GM21447 (cell line): ENCODE data around the gene GAREM2.

Experiments
- ATAC-seq: cut with Tn5 transposase; IDR thresholded peaks from one replicate; pipeline ENCODE4 v1.9.1; 2021; ENCODE audit not compliant: unreplicated experiment

GAREM2 gene

DNA sequence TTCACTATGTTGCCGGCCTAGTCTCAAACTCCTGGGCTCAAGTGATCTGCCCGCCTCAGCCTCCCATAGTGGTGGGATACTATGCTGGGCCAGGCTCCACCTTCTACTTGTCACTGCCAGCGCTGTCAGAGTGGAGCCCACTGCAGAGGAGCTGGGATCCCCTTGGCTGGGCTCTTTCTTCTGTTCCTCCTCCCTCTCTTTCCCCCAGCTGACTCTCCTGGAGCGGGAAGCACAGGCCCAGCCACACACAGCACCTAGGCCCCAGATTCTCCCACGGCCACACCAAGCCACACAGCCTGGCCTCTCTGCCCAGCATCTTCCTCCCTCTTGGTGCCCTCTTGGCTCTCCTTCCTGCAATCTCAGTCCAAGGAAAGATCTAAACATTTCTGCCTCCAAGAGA is 3.7 kb upstream of the GAREM2 start:
- no peak for ATAC-seq

DNA sequence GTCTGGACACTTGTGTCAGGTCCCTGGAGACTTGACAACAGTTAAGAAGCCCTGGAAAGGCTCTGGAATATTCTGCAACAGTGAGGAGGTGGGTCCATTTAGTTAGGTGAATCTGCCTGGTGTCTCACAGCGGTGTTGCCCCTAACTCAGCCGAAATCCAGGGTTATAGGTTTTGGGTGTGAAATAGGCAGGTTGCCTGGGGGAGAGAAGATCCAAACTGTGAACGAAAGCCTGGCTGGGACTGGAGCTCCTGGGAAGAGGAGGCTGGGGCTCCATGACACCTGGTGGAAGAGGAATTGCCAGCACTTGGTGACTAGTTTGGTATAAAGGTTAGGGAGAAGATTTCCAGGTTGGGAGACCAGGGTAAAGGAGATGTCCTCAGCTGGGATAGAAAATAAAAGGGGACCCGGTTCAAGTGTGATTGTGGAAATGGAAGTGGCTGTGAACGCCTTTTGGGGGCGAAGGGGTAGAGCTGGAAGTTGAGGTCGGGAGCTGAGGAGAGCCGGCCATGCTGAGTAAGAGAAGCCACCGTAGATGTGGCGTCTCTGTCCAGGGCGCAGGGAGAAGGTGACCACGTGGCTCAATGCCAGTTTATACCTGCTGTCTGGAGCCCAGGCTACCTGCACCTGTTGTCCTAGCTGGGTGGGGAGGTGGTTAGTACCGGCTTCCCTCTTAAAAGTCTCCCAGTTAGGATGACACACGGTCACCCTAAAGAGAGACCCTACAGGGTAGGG is 3.0 kb upstream of the GAREM2 start:
- ATAC-seq, result no peak

DNA sequence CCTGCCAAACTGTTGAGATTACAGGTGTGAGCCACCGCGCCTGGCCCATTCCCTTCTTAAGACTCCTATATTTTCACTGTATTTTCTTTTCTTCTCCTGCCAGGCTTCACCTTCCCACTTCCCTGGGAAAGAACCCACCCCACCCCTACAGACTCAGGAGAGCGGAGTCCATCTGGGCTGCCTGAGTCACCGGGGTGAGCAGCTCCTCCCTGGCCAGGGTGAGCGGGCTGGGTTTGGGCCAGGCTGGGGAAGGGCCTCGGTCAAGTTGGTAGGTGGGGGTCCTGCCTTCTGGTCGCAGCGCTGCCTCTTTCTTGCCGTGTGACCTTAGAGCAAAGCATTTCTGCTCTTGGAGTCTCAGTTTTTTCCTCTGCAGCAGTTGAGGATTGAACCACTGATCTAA is 2.1 kb upstream of the GAREM2 start:
- ATAC-seq, result no peak

DNA sequence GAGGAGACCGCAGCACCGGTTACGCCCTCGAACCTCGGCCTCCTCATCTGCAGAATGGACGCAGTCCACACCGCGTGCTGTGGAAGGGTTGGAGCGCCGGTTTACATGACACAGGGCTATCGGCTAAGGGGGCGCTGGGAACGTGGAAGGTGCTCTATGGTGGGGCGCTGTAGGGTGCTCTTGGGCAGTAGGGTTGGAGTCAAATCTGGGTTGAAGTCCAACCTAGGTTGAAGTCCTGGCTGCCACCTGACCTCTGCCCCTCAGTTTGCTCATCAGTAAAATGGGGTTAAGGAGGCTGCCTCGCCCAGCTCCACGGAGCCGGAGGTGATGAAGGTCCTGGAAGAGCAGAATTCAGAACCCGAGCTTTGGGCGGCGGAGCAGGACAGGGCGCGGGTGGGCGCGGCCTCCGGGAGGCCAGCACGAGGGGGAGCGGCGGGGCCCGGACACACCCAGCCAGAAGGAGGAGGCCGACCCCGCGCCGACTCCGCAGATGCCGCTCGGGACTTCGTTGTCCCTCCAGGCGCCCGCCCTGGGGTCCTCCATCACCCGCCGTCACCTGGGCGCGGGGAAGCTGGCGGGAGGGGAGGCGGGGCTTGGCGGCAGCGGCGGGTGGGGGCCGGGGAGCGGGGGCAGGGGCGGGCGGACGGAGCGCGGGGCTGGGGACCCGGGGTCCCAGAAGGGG is 558 bp upstream of the GAREM2 start:
- ATAC-seq, result no peak

DNA sequence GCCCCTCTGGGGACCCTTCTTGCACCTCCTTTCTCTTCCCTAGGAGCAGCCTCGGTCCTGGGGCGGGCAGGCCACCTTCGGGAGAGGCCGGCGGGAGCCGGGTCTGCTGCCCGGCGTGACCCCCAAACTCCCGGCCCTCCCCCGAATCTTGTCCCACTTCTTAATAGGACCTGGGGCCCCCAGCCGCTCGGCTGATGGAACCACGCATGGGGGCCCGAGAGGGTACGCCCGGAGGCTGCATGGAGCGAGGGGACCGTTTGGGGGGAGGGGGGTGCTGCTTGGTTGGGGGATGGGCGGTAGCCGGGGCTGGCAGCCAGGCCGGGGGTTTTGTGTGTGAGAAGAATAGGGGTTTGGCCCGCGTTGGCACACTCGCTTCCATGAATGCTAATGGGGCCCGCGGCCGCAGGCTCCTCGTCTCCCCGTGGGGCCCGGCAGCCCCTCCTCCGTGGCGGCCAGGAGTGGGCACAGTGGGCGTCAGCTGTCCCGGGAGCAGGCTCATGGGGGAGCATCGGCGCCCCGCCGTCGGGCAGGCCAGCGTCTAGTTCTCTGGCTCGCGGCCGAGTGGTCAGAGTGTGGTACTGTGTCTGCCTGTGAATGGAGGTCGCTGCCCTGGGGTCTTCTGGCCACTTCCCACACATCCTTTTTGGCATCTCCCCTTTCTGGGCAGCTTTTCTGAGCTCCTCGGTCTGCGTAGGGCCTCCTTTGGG is 1.0 kb downstream of the GAREM2 start:
- ATAC-seq, result no peak

DNA sequence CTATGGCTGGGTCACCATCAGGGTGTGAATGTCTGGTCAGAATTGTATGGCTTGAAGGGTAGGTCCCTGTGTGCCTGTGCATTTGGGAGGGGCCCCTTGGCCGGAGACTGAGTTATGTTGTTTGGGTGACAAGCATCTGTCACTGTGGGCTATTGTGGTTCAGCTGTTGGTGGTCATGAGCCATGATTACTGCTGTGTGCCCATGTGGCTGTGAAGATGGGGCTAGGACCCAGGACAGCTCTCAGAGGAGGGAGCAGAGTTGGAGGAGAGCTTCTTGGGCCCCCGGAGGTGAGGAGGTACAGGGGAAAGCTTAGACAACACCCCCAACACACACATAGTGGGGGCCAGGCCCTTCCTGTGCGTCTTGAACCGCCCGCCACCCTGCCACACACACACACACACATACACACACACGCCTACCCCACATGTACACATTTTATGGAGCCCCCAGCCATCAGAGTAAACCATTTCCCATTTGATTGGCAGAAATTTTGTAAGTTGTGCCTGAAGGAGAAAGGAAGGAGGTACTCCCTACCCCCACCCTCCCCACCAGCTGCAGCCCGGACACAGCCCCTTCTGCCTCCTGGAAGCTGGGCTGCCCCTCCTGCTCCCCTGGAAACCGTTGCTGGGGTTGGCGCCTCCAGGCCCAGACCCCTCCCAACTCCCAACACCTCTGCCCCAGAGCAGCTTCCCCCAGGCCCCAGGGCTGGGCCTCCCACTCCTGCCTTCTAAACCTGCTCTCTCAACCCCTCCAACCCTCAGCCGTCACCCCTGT is 2.0 kb downstream of the GAREM2 start:
- ATAC-seq, result no peak

DNA sequence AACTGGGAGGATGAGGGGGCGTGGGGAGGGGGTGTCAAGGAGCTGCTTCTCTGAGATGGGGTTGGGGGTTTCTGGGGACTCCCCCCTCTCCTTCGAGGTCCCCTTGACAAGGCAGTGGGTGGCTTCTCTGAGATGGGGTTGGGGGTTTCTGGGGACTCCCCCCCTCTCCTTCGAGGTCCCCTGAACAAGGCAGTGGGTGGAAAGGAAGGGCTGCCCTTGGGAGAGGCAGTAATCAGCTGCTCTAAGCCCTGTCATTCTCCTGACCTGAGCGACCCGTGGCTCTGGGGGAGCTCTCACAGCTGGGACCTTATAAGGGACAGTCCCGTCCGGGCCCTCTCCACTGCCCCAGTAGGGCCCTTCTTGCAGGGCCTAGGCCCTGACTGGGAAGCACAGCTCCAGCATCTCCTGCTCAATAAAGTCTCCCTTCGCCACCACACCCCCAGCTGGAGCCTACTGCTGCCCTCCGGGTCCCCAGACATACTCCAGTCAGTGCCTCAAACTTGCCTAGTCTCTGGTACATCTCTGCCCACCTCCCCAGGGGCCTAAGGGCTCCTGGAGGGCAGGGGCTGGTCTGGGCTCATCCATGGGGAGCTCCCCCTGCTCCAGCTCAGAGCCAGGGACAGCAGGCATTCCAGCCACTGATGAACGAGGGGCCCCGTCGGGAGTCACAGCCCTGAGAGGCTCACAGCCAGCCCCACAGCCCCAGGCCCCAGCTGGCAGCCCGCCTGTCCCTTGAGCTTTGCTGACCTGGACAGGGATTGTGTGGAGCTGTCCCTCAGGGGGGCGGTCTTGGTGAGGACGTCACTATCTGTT is 2.8 kb downstream of the GAREM2 start:
- ATAC-seq, result no peak

DNA sequence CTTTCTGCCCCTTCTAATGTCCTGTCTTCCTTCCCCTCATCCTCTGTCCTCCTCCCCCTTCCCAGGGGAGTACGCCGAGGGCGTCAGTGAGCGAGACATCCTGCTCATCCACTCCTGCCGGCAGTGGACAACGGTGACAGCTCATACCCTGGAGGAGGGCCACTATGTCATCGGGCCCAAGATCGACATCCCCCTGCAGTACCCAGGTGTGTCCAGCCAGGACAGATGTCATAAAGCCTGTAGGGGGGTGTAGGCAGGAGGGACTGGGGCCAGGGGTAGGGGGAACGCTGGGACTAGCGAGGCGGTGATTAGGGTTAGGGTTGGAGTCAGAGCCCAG is 3.4 kb downstream of the GAREM2 start:
- ATAC-seq, result no peak

DNA sequence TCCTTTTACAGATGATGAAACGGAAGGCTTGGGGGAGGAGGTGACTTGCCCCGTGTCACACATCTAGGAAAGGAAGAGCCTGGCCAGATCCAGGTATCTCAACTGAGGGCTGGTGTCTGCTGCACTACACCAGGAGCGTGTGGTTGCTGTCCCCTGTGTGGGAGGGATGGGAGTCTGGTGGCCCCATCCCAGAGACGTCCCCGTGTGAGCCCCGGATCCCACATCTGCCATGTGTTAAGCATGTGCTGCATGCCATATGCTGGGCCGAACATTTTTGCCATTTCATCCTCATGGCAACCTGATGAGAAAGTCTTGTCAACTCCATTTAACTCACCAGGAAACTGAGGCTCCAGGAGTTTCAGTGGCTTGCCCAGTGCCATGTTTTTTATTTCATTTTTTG is 4.2 kb downstream of the GAREM2 start:
- no peak for ATAC-seq

DNA sequence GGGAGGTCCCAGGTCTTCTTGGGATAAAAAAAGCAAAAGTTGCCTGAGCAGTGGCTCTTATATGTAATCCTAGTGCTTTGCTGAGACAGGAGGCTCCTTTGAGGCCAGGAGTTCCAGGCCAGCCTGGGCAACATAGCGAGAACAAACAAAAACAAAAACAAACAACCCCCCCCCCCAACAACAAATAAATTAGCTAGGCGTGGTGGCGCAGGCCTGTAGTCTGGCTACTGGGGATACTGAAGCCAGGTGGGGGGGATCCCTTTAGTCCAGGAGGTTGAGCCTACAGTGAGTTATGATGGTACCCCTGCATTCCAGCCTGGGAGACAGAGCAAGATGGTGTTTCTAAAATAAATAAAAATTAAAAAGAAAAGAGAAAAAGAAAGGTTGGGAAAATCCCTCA is 5.4 kb downstream of the GAREM2 start:
- ATAC-seq, result no peak

DNA sequence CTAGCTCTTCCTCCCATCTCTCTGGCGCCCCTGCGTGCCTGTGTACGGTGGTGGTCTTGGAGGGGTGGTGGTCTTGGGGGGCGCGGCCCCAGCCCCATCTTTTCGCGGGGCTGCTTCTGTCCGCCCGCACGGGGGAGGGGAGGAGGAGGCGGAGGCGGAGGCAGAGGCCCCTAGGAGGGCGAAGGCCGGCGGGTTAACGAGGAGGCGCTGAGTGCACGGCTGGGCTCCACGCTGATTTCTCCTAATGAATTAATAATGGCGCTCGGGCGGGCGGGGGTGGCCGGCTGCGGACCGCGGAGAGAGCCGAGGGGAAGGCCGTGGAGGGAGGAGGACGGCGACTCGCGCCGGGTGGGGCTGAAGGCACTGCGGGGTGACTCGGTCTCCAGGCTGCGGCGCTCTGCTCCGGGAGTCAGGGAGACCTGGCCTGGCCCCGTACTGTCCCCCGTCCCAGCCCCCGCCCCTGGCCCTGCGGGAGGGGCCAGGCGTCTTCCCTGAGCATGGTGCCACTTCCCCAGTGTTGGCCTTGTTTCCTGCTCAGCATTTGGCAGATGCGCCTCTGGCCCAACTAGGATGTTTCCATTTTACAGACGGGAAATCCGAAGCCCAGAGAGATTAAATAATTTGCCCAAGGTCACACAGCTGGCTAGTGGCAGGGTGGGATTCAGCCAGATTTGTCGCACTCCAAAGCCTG is 6.0 kb downstream of the GAREM2 start:
- ATAC-seq, result no peak

DNA sequence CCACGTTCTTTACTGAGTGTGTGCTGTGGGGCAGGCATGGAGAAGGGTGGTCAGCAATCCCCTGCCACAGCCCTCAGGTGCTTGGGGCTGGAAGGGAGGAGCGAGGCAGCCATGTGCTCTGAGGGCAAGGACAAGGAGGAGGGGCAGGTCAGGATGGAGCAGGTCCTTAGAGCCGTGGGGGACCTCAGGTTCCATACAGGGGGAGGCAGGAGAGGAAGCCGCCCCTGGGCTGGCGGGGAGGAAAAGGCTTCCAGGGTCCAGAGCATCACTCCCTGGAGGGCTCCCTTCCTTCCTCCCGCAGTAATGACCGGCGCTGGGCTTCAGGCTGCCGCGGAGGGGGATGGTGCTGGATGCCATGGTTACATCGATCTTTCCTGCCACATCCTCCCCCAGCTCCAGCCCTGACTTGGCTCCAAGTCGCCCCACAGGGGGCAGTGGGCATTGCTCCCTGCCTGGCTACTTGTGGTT is 6.6 kb downstream of the GAREM2 start:
- ATAC-seq, result no peak

DNA sequence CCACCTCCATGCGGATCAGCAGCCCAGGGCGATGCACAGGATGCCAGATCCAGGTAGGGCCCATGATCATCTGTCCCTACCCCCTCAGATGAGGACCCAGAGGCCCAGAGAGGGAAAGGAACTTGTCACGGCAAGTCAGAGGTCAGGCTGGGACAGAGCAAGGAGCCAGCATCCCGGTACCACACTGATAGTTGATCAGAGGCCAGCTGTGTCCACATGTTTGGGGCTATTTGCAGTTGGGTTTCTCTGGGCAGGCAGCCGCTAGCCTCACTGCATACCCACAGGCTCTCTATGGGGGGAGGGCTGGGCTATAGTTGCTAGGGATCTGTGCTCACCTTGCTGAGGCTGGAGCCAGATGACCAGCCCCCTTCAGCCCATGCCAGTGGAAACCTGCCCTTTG is 9.6 kb downstream of the GAREM2 start:
- no peak for ATAC-seq

DNA sequence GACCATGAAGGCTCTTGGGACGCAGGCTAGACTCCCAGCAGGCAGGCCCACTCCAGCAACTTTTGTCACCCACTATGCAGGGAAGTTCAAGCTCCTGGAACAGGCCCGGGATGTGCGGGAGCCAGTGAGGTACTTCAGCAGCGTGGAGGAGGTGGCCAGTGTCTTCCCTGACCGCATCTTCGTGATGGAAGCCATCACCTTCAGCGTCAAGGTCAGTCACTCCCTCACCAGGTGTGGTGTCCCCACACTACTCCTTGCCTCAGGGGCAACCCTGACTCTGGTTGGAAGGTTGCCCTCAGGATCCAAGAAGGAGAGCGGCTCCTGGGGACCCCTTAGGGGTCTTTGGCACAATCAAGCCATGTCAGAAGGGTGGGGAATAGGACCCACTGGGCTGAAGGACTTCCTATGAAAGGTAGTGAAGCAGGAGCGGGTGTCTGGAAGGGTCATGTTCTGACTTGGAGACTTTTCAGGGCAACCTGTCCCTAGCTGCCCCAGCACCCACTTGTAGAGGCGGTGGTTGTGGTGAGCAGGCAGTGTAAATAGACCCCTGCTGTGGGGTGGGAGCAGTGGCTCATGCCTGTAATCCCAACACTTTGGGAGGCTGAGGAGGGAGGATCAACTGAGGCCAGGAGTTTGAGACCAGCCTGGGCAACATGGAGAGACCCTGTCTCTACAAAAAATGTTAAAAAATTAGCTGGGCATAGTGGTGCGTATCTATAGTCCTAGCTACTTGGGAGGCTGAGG is 10.2 kb downstream of the GAREM2 start:
- no peak for ATAC-seq

DNA sequence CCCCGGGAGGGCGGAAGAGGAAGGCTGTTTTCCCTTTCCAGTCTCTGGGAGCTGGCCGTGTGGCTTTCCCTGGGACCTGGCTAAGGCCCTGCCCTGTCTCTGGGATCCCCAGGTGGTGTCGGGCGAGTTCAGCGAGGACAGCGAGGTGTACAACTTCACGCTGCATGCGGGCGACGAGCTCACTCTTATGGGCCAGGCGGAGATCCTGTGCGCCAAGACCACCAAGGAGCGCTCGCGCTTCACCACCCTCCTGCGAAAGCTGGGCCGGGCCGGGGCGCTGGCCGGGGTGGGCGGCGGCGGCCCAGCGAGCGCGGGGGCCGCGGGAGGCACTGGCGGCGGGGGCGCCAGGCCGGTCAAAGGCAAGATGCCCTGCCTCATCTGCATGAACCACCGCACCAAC is 11.2 kb downstream of the GAREM2 start:
- ATAC-seq, result no peak

DNA sequence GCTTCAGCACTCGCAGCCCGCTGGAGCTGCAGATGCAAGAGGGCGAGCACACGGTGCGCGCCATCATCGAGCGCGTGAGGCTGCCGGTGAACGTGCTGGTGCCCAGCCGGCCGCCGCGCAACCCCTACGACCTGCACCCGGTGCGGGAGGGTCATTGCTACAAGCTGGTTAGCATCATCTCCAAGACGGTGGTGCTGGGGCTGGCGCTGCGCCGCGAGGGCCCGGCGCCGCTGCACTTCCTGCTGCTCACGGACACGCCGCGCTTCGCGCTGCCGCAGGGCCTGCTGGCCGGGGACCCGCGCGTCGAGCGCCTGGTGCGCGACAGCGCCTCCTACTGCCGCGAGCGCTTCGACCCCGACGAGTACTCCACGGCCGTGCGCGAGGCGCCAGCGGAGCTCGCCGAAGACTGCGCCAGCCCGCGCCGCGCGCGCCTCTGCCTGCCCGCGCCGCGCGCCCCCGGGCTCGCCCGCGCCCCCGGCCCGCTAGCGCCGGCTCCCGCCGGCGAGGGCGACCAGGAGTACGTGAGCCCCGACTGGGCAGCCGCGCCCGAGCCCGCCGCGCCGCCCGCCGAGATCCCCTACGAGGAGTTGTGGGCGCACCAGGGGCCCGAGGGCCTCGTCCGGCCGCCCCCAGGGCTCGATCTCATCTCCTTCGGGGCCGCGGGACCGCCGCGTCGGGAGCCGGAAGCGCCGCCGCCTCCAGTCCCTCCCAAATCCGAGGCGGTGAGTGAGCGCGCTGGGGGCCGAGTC is 11.8 kb downstream of the GAREM2 start:
- ATAC-seq, result peak; percentile 71

DNA sequence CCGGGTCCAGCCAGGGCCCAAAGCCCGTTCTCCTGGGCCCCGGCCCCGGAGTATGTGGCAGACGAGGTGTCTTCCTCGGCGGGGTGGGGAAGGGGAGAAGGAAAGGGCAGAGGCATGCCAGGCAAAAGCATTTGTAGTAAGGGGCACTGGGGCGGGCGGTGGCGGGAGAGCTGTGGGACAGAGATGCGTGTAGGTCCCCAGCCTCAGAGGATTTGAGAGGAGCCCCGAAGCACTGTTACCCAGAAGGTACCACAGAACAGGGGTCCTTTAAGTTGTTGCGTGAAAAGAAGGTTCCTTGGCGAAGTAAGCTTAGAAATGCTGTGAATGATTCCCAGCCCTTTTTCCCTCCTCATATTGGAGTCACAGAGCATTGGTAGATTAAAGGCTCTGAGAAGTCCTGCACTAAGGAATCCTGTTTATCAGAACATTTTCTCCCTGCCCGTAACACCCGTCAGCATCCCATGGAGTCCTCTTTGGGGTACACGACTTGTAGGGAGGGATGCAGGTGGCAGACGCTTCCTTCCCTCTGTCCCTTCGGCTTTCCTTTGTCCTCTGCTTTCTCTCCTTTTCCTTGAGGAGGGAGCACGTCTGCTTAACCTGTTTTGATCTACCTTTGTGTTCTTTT is 12.5 kb downstream of the GAREM2 start:
- no peak for ATAC-seq
